GM12878 (cell line): Measurements from ENCODE around the gene CCDC88C.

Experiments
- KDM1A ChIP-seq: fragments of 200-600 bp; sonication (generic); IDR thresholded peaks from 2 replicates; pipeline ENCODE4 v1.6.1; 2016; ENCODE audit warnings: borderline replicate concordance
- NFYB ChIP-seq: IDR thresholded peaks from 2 replicates; pipeline ENCODE4 v1.6.1; 2011; ENCODE audit warnings: low read depth, mild to moderate bottlenecking, low read length, improper control_type of control experiment, moderate library complexity; ENCODE audit not compliant: insufficient read depth
- POLR2A ChIP-seq: IDR thresholded peaks from 2 replicates; pipeline ENCODE4 v1.6.1; 2011; ENCODE audit warnings: low read depth, mild to moderate bottlenecking, low read length
- SP1 ChIP-seq: IDR thresholded peaks from one replicate; pipeline ENCODE4 v1.6.1; 2011; ENCODE audit warnings: low read depth, low read length
- TF ChIP-seq, protein P1 (sequence below), 3 experiments: IDR thresholded peaks in 2 of 3; conservative IDR thresholded peaks in 1 of 3; 2 replicates each; pipeline ENCODE4 v1.5.1; 2011; ENCODE audit warnings: low read depth in 3 of 3, low read length in 3 of 3, mild to moderate bottlenecking in 3 of 3, control low read depth in 2 of 3, moderate library complexity in 2 of 3, inconsistent platforms in 1 of 3, mixed read lengths in 1 of 3; ENCODE audit not compliant: control insufficient read depth in 2 of 3, insufficient read depth in 1 of 3; ENCODE audit errors: extremely low read depth in 1 of 3
- TF ChIP-seq, protein P2 (sequence below): fragments of 450-650 bp; IDR thresholded peaks from 2 replicates; pipeline ENCODE4 v1.6.1; 2017; ENCODE audit warnings: mild to moderate bottlenecking, moderate library complexity
- TF ChIP-seq, protein P3 (sequence below): fragments of 450-650 bp; IDR thresholded peaks from 2 replicates; pipeline ENCODE4 v1.6.1; 2017; ENCODE audit warnings: mild to moderate bottlenecking
- TF ChIP-seq, protein P4 (sequence below): fragments of 450-650 bp; IDR thresholded peaks from 2 replicates; pipeline ENCODE4 v1.6.1; 2016; ENCODE audit warnings: mild to moderate bottlenecking

DNA sequence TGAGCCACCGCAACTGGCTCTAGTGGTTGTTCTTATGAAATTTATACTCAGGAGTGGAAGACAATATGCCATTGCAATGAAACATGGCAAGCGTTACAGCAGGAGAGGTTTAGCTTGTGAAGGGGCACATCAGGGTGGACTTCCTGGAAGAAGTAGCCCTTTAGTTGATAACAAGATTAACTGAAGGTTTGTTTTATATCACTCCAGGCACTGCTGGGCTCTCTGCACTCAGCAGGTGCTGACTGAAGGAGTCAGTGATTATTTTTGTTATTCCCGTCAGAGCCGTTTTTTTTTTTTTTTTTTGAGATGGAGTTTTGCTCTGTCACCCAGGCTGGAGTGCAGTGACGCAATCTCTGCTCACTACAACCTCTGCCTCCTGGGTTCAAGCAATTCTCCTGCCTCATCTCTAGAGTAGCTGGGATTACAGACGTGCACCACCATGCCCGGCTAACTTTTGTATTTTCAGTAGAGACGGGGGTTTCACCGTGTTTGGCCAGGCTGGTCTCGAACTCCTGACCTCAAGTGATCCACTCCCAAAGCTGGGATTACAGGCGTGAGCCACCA is 155.6 kb downstream of the CCDC88C start:
- no peak for TF ChIP-seq NFYB
- TF ChIP-seq, protein P1, sequence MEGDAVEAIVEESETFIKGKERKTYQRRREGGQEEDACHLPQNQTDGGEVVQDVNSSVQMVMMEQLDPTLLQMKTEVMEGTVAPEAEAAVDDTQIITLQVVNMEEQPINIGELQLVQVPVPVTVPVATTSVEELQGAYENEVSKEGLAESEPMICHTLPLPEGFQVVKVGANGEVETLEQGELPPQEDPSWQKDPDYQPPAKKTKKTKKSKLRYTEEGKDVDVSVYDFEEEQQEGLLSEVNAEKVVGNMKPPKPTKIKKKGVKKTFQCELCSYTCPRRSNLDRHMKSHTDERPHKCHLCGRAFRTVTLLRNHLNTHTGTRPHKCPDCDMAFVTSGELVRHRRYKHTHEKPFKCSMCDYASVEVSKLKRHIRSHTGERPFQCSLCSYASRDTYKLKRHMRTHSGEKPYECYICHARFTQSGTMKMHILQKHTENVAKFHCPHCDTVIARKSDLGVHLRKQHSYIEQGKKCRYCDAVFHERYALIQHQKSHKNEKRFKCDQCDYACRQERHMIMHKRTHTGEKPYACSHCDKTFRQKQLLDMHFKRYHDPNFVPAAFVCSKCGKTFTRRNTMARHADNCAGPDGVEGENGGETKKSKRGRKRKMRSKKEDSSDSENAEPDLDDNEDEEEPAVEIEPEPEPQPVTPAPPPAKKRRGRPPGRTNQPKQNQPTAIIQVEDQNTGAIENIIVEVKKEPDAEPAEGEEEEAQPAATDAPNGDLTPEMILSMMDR (IDR thresholded peaks at IDR 0.05 in 2 of 3, conservative IDR thresholded peaks at IDR 0.05 in 1 of 3; ENCODE audit: control insufficient read depth in 2 of 3, extremely low read depth in 1 of 3, insufficient read depth in 1 of 3, low read depth in 3 of 3, low read length in 3 of 3), result no peak
- TF ChIP-seq, protein P2, sequence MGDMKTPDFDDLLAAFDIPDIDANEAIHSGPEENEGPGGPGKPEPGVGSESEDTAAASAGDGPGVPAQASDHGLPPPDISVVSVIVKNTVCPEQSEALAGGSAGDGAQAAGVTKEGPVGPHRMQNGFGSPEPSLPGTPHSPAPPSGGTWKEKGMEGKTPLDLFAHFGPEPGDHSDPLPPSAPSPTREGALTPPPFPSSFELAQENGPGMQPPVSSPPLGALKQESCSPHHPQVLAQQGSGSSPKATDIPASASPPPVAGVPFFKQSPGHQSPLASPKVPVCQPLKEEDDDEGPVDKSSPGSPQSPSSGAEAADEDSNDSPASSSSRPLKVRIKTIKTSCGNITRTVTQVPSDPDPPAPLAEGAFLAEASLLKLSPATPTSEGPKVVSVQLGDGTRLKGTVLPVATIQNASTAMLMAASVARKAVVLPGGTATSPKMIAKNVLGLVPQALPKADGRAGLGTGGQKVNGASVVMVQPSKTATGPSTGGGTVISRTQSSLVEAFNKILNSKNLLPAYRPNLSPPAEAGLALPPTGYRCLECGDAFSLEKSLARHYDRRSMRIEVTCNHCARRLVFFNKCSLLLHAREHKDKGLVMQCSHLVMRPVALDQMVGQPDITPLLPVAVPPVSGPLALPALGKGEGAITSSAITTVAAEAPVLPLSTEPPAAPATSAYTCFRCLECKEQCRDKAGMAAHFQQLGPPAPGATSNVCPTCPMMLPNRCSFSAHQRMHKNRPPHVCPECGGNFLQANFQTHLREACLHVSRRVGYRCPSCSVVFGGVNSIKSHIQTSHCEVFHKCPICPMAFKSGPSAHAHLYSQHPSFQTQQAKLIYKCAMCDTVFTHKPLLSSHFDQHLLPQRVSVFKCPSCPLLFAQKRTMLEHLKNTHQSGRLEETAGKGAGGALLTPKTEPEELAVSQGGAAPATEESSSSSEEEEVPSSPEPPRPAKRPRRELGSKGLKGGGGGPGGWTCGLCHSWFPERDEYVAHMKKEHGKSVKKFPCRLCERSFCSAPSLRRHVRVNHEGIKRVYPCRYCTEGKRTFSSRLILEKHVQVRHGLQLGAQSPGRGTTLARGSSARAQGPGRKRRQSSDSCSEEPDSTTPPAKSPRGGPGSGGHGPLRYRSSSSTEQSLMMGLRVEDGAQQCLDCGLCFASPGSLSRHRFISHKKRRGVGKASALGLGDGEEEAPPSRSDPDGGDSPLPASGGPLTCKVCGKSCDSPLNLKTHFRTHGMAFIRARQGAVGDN, result no peak
- TF ChIP-seq SP1, result no peak
- TF ChIP-seq POLR2A, result no peak
- TF ChIP-seq, protein P3, sequence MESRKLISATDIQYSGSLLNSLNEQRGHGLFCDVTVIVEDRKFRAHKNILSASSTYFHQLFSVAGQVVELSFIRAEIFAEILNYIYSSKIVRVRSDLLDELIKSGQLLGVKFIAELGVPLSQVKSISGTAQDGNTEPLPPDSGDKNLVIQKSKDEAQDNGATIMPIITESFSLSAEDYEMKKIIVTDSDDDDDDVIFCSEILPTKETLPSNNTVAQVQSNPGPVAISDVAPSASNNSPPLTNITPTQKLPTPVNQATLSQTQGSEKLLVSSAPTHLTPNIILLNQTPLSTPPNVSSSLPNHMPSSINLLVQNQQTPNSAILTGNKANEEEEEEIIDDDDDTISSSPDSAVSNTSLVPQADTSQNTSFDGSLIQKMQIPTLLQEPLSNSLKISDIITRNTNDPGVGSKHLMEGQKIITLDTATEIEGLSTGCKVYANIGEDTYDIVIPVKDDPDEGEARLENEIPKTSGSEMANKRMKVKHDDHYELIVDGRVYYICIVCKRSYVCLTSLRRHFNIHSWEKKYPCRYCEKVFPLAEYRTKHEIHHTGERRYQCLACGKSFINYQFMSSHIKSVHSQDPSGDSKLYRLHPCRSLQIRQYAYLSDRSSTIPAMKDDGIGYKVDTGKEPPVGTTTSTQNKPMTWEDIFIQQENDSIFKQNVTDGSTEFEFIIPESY, result no peak
- TF ChIP-seq, protein P4, sequence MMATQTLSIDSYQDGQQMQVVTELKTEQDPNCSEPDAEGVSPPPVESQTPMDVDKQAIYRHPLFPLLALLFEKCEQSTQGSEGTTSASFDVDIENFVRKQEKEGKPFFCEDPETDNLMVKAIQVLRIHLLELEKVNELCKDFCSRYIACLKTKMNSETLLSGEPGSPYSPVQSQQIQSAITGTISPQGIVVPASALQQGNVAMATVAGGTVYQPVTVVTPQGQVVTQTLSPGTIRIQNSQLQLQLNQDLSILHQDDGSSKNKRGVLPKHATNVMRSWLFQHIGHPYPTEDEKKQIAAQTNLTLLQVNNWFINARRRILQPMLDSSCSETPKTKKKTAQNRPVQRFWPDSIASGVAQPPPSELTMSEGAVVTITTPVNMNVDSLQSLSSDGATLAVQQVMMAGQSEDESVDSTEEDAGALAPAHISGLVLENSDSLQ, result no peak
- no peak for TF ChIP-seq KDM1A
